RPMI8226 (cell line): Measurements from ENCODE around the gene CETN1.

Experiments
- DNase-seq: peaks from one replicate; pipeline ENCODE4 v3.0.0-alpha.2; 2015

CETN1 gene

GRCh38 chr18:577643-578375 is 2.4 kb upstream of the CETN1 start:
- no peak for DNase-seq

- DNase-seq: no peak
These were observed 942 bp upstream of the CETN1 start for GRCh38 chr18:579238-579637.

GRCh38 chr18:581096-581495 is 916 bp downstream of the CETN1 start:
- no peak for DNase-seq

- no peak for DNase-seq
These were observed 2.3 kb downstream of the CETN1 start for GRCh38 chr18:582465-582864.

GRCh38 chr18:595068-595467 is 14.9 kb downstream of the CETN1 start:
- DNase-seq: no peak

- no peak for DNase-seq
These were observed 15.4 kb downstream of the CETN1 start for GRCh38 chr18:595571-595970.

- peak; percentile 78 for DNase-seq
These were observed 16.2 kb downstream of the CETN1 start for GRCh38 chr18:596288-596881.

- DNase-seq: no peak
These were observed 18.0 kb downstream of the CETN1 start for GRCh38 chr18:598124-598589.

GRCh38 chr18:600107-600506 is 19.9 kb downstream of the CETN1 start:
- no peak for DNase-seq

- DNase-seq: no peak
These were observed 24.6 kb downstream of the CETN1 start for GRCh38 chr18:604771-605170.

GRCh38 chr18:607930-608329 is 27.8 kb downstream of the CETN1 start:
- DNase-seq: peak; percentile 60

- no peak for DNase-seq
These were observed 30.2 kb downstream of the CETN1 start for GRCh38 chr18:610214-610928.

GRCh38 chr18:612156-612555 is 32.0 kb downstream of the CETN1 start:
- no peak for DNase-seq

GRCh38 chr18:614193-614592 is 34.0 kb downstream of the CETN1 start:
- no peak for DNase-seq

- no peak for DNase-seq
These were observed 34.9 kb downstream of the CETN1 start for GRCh38 chr18:615092-615521.

- DNase-seq: no peak
These were observed 35.6 kb downstream of the CETN1 start for GRCh38 chr18:615773-616172.

GRCh38 chr18:616380-616995 is 36.3 kb downstream of the CETN1 start:
- DNase-seq: peak; percentile 58

GRCh38 chr18:617970-618504 is 37.9 kb downstream of the CETN1 start:
- no peak for DNase-seq

- DNase-seq: no peak
These were observed 38.4 kb downstream of the CETN1 start for GRCh38 chr18:618618-619017.

- DNase-seq: no peak
These were observed 41.3 kb downstream of the CETN1 start for GRCh38 chr18:621291-622043.

- no peak for DNase-seq
These were observed 42.1 kb downstream of the CETN1 start for GRCh38 chr18:622289-622688.
